Measurements from ENCODE around the gene GALNT7.
"Not testable (repeated sequence)": the region's sequence is repeated elsewhere in the genome, so short reads cannot be mapped to it uniquely, and the experiment has no call there.

Gene GALNT7

DNA sequence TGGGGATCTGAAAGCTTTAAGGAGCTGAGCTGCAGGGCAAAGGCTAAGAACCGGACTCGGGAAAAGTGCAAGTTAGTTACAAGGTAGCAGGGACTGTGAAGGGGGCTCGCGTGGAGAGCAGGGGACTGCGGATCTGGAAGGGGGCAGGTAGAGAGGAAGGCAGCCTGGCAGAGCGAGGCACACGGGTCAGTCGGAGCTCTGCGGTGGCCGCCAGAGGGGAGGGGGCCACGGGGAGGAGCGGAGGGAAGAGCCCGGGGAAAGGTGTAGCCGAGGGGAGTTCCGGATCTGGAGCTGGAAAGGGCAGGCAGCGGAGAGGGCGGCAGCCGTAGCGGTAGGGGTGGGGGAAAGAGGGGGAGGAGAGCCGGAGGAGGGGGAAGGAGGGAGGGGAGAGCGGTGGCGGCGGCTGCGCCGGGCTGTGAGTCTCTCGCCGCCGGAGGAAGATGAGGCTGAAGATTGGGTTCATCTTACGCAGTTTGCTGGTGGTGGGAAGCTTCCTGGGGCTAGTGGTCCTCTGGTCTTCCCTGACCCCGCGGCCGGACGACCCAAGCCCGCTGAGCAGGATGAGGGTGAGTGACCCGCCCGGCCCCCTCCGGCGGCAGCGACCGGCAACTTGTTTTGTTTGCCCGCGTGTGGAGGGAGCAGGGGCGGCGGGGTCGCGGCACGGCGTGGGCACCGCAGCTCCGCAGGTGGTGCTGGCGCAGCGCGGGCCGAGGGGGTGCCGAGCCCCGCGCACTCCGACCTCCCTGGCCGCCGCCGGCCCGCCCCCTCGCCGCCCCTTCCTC is at the start of gene GALNT7:
GALNT7 (plus strand) TSS at position 416 of the 782 bp plus-strand sequence; CDS start at position 441, 25 bp downstream.
- peak; percentile 85 for DNase-seq

DNA sequence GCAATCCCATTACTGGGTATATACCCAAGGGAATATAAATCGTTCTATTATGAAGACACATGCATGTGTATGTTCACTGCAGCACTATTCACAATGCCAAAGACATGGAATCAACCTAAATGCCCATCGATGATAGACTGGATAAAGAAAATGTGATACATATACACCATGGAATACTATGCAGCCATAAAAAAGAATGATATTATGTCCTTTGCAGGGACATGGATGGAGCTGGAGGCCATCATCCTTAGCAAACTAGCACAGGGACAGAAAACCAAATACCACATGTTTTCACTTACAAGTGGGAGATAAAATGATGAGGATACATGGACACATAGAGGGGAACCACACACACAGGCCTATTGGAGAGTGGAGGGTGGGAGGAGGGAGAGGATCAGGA is 49.8 kb upstream of the GALNT7 start:
- not testable (repeated sequence) for DNase-seq

DNA sequence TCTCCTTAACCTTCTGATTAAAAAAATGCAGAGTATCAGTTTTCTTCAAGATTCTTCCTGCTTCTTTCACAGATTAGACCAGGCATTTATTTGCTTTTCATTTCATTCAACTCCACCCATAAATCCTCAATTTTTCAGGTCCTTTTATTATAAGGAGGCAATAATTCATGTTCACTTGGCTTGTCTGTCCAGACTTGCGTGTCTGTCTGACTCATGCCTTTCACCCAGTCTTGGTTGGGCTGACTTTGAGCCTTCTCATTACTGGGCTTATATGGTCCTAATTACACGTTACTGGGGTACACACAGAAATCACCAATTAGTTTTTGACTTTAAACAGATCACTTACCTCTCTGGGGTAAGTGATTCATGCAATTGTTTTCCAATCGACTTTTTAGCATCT is 48.8 kb upstream of the GALNT7 start:
- DNase-seq, result no peak

GRCh38 chr4:173121076-173121561 is 47.5 kb upstream of the GALNT7 start:
- DNase-seq, result peak; percentile 58

- peak; percentile 18 for DNase-seq
Measured at GRCh38 chr4:173124209-173124865, 44.3 kb upstream of the GALNT7 start.

GRCh38 chr4:173125216-173125812 is 43.3 kb upstream of the GALNT7 start:
- DNase-seq, result no peak

- no peak for DNase-seq
Measured at GRCh38 chr4:173128199-173128890, 40.3 kb upstream of the GALNT7 start.

- no peak for DNase-seq
Measured at GRCh38 chr4:173130687-173131086, 37.9 kb upstream of the GALNT7 start.

- DNase-seq, result no peak
Measured at GRCh38 chr4:173134426-173134825, 34.2 kb upstream of the GALNT7 start.

DNA sequence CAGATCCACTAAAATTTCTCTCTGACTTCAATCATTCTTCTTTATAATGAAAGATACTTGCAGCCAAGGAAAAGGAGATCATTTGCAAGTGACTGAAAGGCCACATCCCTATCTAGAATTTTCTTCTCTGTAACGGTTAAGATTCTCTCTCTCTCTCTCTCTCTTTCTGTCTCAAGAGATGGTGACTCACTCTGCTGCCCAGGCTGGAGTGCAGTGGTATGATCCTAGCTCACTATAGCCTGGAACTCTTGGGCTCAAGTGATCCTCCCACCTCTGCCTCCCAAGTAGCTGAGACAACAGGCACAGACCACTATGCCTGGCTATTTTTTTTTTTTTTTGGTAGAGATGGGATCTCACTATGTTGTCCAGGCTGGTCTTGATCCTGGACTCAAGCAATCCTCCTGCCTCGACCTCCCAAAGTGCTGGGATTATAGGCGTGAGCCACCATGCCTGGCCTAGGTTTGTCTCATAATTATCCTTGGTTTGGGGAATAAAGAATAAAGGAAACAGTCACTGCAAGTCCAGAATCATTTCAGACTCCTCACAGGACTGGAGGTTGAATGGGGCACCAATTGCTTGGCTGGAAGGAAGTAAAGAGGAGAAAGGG is 33.3 kb upstream of the GALNT7 start:
- no peak for DNase-seq

DNA sequence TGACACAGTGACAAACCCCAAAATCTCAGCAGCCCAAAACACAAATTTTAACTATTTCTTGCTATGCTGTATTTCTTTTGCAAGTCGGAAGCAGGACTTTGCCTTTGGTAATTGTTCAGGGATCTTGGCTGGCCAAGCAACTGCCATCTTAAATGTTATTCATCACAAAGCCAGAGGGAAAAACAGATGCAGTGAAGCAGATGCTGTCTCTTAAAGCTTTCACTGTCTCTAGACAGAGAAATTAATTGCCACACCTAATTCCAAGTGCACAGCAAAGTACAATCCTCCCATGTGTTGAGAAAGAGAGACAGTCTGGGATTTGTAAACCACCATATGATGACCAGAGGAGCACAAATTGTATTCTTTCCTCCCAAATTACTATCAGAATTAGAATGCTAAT is 30.0 kb upstream of the GALNT7 start:
- DNase-seq, result no peak

- no peak for DNase-seq
Measured at GRCh38 chr4:173139561-173139960, 29.1 kb upstream of the GALNT7 start.

- no peak for DNase-seq
Measured at GRCh38 chr4:173145131-173145530, 23.5 kb upstream of the GALNT7 start.

- DNase-seq, result no peak
Measured at GRCh38 chr4:173146456-173146855, 22.2 kb upstream of the GALNT7 start.

- DNase-seq, result no peak
Measured at GRCh38 chr4:173151496-173151895, 17.1 kb upstream of the GALNT7 start.

DNA sequence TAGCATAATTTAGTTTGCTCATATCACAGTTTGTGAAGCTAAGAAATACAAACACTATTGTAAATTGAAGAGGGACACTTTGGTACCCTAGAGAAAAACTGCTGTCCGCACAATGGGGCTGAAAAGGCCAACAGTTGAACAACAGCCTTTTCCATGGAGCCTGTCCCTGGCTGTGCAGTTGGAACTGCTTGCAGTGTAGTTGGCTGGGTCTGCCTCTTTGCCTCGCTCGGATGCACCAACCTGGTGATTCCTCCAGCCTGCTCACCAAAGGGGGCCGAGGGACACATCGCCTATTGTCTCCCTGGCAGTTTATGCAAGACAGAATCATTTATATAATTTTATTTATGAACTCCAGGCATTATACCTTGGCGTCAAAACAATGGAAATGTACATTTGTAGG is 16.5 kb upstream of the GALNT7 start:
- DNase-seq, result no peak

GRCh38 chr4:173153445-173153844 is 15.2 kb upstream of the GALNT7 start:
- no peak for DNase-seq

DNA sequence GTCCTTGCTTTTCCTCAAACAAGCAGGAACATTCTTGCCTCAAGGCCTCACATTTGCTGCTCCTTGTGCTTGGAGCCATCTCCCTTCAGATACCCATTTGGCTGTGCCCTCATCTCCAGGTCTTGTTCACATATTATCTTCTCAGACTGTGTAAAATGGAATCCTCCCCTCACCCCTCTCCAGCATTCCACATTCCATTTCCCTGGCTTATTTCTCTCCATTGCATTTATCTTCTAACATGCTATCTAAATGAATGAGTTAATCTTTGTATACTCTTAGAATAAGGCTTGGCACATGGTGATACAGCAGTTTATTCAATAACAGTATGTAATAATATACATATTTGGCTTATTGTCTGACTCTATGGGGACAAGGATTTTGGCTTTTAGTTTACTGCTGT is 8.8 kb upstream of the GALNT7 start:
- no peak for DNase-seq

DNA sequence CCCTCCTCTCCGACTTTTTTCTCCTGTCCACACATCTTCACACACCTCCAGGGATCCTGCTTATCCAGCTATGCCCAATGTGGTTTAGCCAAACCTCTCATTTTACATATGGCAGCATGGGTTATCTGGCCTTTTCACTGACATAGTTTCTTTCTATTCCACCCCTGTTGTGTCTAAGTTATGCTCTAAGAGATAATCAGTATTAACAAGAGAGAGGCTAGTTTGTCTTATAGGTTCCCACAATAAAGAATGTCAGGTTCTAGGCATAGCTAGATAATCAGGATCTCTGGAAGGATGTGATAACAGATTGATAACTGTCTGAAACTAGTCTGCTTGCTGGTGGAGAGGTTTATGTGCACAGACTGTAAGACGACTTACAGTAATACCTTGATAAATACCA is 7.7 kb upstream of the GALNT7 start:
- peak; percentile 65 for DNase-seq

DNA sequence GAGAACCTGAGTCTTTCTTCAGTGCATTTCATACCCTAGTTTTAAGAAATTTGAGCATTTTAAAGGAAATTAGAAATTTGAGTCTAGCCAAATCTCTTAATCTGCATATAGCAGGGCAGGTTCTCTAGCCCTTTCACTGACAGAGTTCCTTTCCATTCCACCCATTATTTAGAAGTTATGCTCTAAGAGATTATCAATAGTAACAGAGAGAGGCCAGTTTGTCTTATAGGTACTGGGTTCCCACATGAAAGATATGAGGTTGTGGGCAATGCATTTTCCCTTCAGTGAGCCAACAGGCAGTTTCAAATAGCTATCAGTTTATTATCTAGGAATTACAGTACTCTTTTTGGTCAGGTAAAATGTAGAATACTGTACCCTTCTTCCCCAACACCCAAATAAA is 7.3 kb upstream of the GALNT7 start:
- peak; percentile 79 for DNase-seq

DNA sequence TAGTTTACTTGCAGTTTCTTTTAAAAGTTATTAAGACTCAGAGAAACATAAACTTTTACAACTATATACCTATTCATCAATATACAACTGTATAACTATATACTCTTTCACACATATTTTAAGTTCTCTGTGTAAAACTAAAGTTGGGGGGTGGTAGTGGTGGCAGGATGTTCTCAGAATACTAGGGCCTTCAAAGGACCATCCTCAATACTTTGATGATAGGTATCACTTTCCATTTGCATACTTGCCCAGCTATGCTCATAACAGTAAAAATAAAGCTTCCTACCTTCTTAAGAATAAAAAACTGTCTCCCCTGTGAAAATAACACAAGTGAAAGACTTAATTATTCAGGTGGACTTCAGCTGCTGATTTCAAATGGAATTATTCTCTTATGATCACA is 2.9 kb upstream of the GALNT7 start:
- DNase-seq, result no peak

- DNase-seq, result no peak
Measured at GRCh38 chr4:173166491-173166890, 2.1 kb upstream of the GALNT7 start.

Measured in hematopoietic multipotent progenitor cell treated with erythropoietin and hydrocortisone succinate and interleukin-3 and kit ligand, for 6 days (in vitro differentiated cells).